IPS-11a (cell line): ENCODE results near the gene FAHD2A.
"Not testable (repeated sequence)": the region's sequence is repeated elsewhere in the genome, so short reads cannot be mapped to it uniquely, and the experiment has no call there.

Experiments used
- H3K4me3 ChIP-seq: one replicate; pipeline ENCODE4 v1.5.1; 2013; ENCODE audit warnings: low read depth, low read length, control low read depth

Gene FAHD2A

GRCh38 chr2:95375532-95376150, 26.9 kb upstream of the FAHD2A start:
- H3K4me3 ChIP-seq = no peak overlapping the region

DNA sequence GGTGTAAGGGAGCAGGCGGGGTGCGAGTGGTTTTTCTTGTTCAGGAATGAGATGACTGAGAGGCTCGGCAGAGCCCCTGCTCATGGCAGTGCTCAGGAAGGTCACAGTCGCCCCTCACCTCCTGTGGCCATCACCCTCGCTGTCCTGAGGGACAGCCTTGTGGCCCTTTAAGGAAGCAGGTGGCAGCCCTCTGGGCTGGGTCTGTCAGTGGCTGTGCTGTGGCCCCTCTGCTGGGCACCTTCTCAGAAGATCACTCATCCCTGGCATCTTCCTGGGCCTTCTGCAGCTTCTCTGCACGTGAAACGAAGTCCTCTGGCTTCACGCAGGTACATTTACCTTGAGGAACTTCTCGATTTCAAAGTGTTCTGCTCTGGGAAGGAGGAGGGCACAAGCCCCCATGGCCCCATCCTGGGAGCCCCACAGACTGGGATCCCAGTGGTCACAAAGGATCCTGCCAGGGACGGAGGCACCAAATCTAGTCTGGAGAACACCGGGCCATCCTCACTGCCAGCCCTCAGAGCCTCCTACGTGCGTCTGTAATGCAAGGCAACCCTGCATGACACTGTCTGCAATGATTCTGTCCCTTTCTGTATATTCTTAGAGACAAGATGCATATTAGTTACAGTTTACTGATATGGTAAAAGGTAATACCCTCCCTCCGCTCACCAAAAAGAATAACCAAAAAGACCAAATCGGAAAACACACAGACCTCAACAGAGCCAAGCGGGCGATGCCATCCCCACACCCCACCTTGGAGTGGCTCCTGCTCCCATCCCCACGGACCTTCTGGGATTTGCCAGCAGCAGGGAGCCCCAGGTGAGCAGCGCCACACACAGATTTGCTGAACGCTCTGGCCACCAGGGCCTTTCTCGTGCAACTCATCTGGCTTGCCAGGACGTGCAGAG, 25.9 kb upstream of the FAHD2A start:
- no peak overlapping the region for H3K4me3 ChIP-seq

DNA sequence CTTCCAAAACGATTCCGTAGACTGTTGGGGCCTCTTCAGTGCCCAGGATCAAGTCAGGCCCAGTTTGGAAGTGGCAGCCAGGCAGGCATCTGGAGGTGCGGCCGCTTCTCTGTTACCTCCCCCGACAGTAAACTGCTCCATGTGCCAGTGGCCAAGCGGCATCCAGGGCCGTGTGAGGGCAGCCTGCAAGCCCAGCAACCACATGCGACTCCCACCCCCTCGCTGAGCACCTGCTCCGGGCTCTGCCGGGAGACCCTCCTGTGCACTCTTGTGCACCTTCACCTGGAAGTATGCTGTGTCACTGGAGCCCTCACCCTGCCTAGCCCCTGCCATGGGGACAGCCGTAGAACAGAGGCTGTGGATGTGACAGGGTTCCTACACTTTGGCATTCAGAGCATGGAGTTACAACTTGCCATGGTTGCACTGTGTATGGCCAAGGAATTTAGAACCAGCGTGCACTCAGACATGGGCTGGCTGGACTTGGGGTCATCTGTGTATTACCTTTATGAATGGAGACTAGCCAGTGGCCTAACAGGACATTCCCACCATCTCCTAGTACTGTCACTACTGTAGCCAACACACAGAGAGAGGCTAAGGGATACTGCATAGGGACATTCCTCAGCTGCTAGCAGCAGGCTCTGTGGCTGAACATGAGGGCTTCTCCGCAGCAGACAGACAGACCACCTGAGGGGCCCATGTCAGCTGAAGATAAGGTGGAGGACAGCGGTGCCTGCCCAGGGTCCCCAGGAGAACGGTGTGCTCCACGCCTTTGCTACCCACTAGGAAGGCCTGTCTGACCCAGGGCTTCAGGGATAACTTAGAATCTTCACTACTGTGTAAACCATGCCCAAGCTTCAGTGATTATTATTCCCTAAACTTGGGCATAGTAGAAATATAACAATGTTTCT, 25.0 kb upstream of the FAHD2A start:
- no peak overlapping the region for H3K4me3 ChIP-seq

DNA sequence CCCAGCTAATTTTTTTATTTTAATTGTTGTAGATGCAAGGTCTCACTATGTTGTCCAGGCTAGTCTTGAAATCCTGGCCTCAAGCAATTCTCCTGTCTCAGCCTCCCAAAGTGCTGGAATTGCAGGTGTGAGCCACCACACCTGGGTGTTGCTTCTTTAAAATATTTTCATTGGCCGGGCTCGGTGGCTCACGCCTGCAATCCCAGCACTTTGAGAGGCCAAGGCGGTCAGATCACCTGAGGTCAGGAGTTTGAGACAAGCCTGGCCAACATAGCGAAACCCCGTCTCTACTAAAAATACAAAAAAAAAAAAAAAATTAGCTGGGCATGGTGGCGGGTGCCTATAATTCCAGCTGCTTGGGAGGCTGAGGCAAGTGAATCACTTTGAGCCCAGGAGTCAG, 24.2 kb upstream of the FAHD2A start:
- H3K4me3 ChIP-seq = not testable (repeated sequence)

- H3K4me3 ChIP-seq = no peak overlapping the region
Measured at GRCh38 chr2:95379371-95379831, 23.1 kb upstream of the FAHD2A start.

DNA sequence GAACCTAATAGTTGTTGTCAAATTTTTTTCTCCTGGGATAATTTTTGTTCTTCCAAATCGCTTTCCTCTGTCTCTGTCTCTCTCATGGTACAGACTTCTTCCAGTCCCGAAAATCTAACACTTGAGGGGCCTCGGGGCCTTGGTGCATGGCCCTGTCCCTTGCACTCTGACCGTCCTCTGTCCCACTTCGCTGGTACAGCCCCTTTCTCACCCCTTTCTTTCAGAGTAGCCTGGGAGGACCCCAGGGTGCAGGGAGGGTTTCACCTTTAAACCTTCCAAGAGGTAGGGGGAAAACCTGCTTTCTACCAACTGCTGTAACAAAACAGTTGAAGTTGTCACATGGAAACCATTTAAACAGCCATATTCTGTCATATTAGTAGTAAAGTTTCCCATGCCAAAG, 22.2 kb upstream of the FAHD2A start:
- no peak overlapping the region for H3K4me3 ChIP-seq

DNA sequence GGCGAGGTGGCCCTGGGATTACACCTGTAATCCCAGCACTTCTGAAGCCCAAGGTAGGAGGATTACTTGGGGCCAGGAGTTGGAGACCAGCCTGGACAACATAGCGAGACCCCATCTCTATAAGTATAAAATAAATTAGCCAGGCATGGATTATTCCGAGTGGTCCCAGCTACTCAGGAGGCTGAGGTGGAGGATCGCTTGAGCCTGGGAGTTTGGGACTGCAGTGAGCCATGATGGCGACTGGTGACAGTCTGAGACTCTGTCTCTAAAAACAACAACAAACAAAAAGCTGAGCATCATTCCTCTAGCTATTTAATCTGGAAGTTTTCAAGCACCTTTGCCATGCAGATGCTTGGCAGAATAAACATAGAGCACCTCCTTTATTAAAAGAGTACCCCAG, 21.8 kb upstream of the FAHD2A start:
- no peak overlapping the region for H3K4me3 ChIP-seq

- no peak overlapping the region for H3K4me3 ChIP-seq
Measured at GRCh38 chr2:95381212-95382191, 21.0 kb upstream of the FAHD2A start.

GRCh38 chr2:95382192-95382591, 20.3 kb upstream of the FAHD2A start:
- H3K4me3 ChIP-seq = no peak overlapping the region

DNA sequence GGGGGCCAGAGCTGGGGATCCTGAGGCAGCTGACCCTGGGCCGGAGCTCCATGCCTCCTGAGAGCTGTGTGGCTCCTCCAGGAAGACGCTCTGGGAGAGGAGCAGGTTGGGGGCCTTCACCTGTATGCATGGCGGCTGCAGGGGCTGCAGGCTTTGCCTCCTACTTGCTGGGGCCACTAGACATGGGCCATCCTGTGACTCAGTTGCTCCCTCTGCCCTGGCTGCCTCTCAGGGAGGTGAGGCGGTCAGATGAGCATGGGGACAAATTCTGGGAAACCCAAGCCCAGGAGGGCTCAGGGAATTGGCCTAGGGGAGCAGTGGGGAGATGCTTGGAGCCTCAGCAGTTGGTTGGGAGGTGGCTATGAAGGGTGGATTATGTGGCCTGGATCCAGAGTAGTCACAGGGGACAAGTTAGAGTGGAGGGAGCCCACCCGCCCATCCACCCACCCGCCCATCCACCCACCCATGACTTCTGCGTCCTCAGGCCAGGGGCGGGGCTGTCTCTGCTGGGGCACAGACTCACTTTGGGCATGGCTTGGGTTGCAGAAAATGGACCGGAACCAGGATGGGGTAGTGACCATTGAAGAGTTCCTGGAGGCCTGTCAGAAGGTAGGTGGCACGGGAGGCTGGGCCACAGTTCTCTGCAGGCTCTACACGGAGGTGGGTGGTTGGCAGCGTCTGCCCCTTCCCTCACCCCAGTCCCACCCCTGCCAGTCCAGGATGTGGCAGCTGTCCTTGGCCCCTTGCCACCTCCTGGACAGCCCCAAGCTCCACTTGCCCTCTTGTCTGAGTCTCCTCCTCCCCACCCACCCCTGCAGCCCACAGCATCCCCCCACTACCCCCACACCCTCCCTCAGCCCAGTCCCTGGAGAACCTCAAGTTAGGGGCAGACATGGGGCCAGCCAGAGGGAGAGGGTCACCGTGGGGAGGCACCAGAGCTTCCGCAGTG, 19.5 kb upstream of the FAHD2A start:
- H3K4me3 ChIP-seq = no peak overlapping the region

DNA sequence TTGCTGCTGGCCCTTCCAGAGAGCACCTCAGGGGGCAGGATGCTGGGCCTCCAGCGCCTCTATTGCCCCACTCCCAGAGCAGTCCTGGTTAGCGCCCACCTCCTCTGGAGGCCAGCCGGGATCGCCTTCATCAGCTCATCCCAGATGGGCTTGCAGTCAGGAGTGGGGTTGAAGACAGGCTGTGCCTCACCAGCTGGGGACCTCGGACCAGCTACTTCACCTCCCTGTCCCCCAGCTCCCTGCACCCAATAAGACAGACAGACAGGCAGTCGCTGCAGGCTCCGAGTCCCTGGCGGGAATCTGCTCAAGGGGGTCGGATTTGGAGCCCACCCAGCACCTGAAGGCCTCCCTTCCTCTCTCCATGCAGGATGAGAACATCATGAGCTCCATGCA, 18.9 kb upstream of the FAHD2A start:
- H3K4me3 ChIP-seq = no peak overlapping the region

DNA sequence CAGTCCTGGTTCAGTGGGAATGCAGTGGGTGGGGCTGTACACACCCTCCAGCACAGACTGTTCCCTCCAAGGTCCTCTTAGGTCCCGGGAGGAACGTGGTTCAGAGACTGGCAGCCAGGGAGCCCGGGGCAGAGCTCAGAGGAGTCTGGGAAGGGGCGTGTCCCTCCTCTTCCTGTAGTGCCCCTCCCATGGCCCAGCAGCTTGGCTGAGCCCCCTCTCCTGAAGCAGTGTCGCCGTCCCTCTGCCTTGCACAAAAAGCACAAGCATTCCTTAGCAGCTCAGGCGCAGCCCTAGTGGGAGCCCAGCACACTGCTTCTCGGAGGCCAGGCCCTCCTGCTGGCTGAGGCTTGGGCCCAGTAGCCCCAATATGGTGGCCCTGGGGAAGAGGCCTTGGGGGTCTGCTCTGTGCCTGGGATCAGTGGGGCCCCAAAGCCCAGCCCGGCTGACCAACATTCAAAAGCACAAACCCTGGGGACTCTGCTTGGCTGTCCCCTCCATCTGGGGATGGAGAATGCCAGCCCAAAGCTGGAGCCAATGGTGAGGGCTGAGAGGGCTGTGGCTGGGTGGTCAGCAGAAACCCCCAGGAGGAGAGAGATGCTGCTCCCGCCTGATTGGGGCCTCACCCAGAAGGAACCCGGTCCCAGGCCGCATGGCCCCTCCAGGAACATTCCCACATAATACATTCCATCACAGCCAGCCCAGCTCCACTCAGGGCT, 17.5 kb upstream of the FAHD2A start:
- no peak overlapping the region for H3K4me3 ChIP-seq

GRCh38 chr2:95385570-95385984, 16.9 kb upstream of the FAHD2A start:
- no peak overlapping the region for H3K4me3 ChIP-seq

GRCh38 chr2:95386031-95386430, 16.5 kb upstream of the FAHD2A start:
- H3K4me3 ChIP-seq = no peak overlapping the region

DNA sequence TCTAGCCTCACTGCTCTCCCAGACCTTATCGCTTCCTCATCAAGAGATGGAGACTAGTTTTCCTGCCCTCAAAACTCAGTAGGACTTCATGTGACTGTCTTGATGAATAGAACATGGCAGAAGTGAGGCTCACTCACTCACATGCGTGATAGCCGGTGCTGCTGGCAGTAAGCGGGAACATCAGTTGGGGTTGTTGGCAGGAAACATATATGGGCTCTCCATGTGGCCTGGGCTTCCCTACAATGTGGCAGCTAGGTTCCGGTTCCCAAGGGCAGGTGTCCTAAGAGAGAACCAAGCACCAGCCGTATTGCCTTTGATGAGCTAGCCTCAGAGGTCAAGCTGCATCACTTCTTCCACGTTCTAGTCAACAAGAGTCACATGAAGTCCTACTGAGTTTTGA, 15.2 kb upstream of the FAHD2A start:
- no peak overlapping the region for H3K4me3 ChIP-seq

- no peak overlapping the region for H3K4me3 ChIP-seq
Measured at GRCh38 chr2:95388091-95388692, 14.3 kb upstream of the FAHD2A start.

- no peak overlapping the region for H3K4me3 ChIP-seq
Measured at GRCh38 chr2:95388856-95389244, 13.7 kb upstream of the FAHD2A start.
